HepG2 (cell line): ENCODE measurements around the gene OTUD7B. TPM values are rescaled to one million over a fixed set of nuclear protein-coding genes. Genes with fewer than 3 reads are reported as not detected.

Source experiments
- AHR ChIP-seq: IDR thresholded peaks from 2 replicates; pipeline ENCODE4 v1.6.1; 2018; ENCODE audit warnings: missing genetic modification reagents, missing compliant biosample characterization
- ARNTL ChIP-seq: sonication (generic); formaldehyde crosslinking; IDR thresholded peaks from 2 replicates; pipeline ENCODE4 v1.4.0; 2020; ENCODE audit warnings: mild to moderate bottlenecking, missing genetic modification reagents
- BCLAF1 ChIP-seq: fragments of 450-650 bp; IDR thresholded peaks from 2 replicates; pipeline ENCODE4 v1.6.1; 2017; ENCODE audit warnings: mild to moderate bottlenecking
- ELF1 ChIP-seq: sonication (generic); formaldehyde crosslinking; IDR thresholded peaks from 2 replicates; pipeline ENCODE4 v1.4.0; 2020; ENCODE audit warnings: missing genetic modification reagents
- KDM5B ChIP-seq: sonication (generic); formaldehyde crosslinking; IDR thresholded peaks from 2 replicates; pipeline ENCODE4 v1.4.0; 2020; ENCODE audit warnings: missing genetic modification reagents, mild to moderate bottlenecking, borderline replicate concordance
- KLF9 ChIP-seq: IDR thresholded peaks from 2 replicates; pipeline ENCODE4 v1.6.1; 2016; ENCODE audit warnings: low read depth
- MBD4 ChIP-seq: IDR thresholded peaks from 2 replicates; pipeline ENCODE4 v1.6.1; 2012; ENCODE audit warnings: low read length, inconsistent platforms, borderline replicate concordance
- PRDM10 ChIP-seq: sonication (generic); formaldehyde crosslinking; IDR thresholded peaks from 2 replicates; pipeline ENCODE4 v1.4.0; 2020; ENCODE audit warnings: low read depth, missing genetic modification reagents
- SPEN ChIP-seq: sonication (generic); formaldehyde crosslinking; IDR thresholded peaks from 2 replicates; pipeline ENCODE4 v1.5.1; 2020; ENCODE audit warnings: low read depth, mild to moderate bottlenecking, missing genetic modification reagents
- STAG1 ChIP-seq: sonication (generic); formaldehyde crosslinking; IDR thresholded peaks from 2 replicates; pipeline ENCODE4 v1.4.0; 2020; ENCODE audit warnings: missing genetic modification reagents
- ZNF18 ChIP-seq: sonication (generic); formaldehyde crosslinking; IDR thresholded peaks from 2 replicates; pipeline ENCODE4 v1.8.0; 2022; ENCODE audit warnings: mild to moderate bottlenecking, missing genetic modification reagents; ENCODE audit not compliant: insufficient replicate concordance
- ZNF367 ChIP-seq: sonication (generic); formaldehyde crosslinking; IDR thresholded peaks from 2 replicates; pipeline ENCODE4 v1.4.0; 2020; ENCODE audit warnings: missing genetic modification reagents, borderline replicate concordance
- polyA plus RNA-seq, 8 experiments: library from polyadenylated mRNA; depleted of rRNA in 3 of 8; stranded (reverse) in 7 of 8; unstranded in 1 of 8; fragments of >200 nt; fragmentation: Illumina TruSeq in 4 of 8; extraction: Trizol in 4 of 8; gene quantifications; 2 replicates each; pipeline versions ENCODE4 v1.2.1 to v1.2.3, GENCODE V29; 2011 to 2016; ENCODE audit warnings: low read depth in 4 of 8, missing spikeins in 1 of 8, mixed read lengths in 1 of 8; ENCODE audit not compliant: insufficient read depth in 1 of 8
- total RNA-seq, 5 experiments: library from RNA; depleted of rRNA; stranded (reverse); fragments of >200 nt; fragmentation: Illumina TruSeq; extraction: Trizol; gene quantifications; 2 replicates each; pipeline ENCODE4 v1.2.3, GENCODE V29; 2016; ENCODE audit warnings: low read depth in 1 of 5

The OTUD7B gene
- total and polyA plus RNA-seq, 2 of the 13 experiments (the other 11 are each of a cell fraction or from before 2014, with no cell fraction given) = 5.1 to 11.2 TPM

- TF ChIP-seq BCLAF1 (no peak), ARNTL (CRISPR knock-in tag) (no peak; the same call in 1 of the 2 replicates), MBD4 (no peak), ELF1 (CRISPR knock-in tag) (no peak), ZNF18 (CRISPR knock-in tag) (no peak), STAG1 (peak; percentile 55), KLF9 (CRISPR knock-in tag) (no peak), ZNF367 (CRISPR knock-in tag) (no peak), AHR (CRISPR knock-in tag) (no peak), PRDM10 (CRISPR knock-in tag) (no peak), KDM5B (CRISPR knock-in tag) (no peak), SPEN (no peak)
These were observed 122.1 kb downstream of the OTUD7B start (continued) for GRCh38 chr1:149888247-149888998.
